RWPE1 (cell line): ENCODE results near the gene OXCT1.
A peak's percentile ranks its signal among the peaks of the same experiment; 100 is the strongest.
"Not testable (repeated sequence)": the region's sequence is repeated elsewhere in the genome, so short reads cannot be mapped to it uniquely, and the experiment has no call there.

Experiments
- CTCF ChIA-PET: fragments of 350-600 bp; sonication (Branson Sonifier 250); formaldehyde crosslinking; extraction: SDS; loops from one replicate; lab custom pipeline; 2021; lab: Yijun Ruan, JAX
- POLR2A ChIA-PET: fragments of 400-600 bp; formaldehyde crosslinking; extraction: SDS; loops from one replicate; lab custom pipeline; 2020; ENCODE audit warnings: antibody characterized with exemption; ENCODE audit not compliant: low non-redundant PET; lab: Yijun Ruan, JAX
- DNase-seq: peaks from one replicate; pipeline ENCODE4 v3.0.0; 2012; ENCODE audit warnings: low spot score
- H3K27ac ChIP-seq: fragments of 450-650 bp; 2 replicates; pipeline ENCODE4 v1.5.1; 2017
- CTCF ChIP-seq: fragments of 450-650 bp; conservative IDR thresholded peaks from 2 replicates; pipeline ENCODE4 v1.5.1; 2017; ENCODE audit warnings: low read depth, mild to moderate bottlenecking

Gene OXCT1

GRCh38 chr5:41848983-41849382, 21.2 kb downstream of the OXCT1 start:
- H3K27ac ChIP-seq: no peak overlapping the region
- ChIA-PET POLR2A (no interaction called here), CTCF (no interaction called here)
- TF ChIP-seq CTCF: no peak
- no peak for DNase-seq

- POLR2A ChIA-PET, DNase-seq, CTCF ChIA-PET, H3K27ac ChIP-seq: not testable (repeated sequence)
These were observed 24.5 kb downstream of the OXCT1 start for GRCh38 chr5:41845751-41846150.

DNA sequence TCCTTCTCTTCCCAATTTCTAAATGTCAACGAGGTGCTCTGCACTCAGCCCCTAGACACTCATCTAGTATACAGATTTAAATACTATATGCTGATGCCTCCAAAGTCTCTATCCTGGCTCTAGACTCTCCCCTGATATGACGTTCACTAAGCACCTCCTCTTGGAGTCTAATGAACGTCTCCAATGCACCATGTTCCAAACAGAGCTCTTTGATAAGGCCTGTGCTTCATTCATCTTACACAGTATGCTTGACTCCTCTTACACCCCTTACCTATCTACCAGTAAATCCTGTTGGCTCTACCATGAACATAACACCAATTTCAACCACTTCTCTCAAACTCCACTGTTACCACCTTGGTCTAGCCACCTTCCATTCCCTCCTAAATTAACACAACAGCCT, 25.7 kb downstream of the OXCT1 start:
- ChIA-PET POLR2A (no interaction called here), CTCF (interaction anchor here (1.1 kb wide), 2 partner anchors 12 to 41 kb away, joined by 3 read pairs; no protein-coding TSS in a partner anchor)

DNA sequence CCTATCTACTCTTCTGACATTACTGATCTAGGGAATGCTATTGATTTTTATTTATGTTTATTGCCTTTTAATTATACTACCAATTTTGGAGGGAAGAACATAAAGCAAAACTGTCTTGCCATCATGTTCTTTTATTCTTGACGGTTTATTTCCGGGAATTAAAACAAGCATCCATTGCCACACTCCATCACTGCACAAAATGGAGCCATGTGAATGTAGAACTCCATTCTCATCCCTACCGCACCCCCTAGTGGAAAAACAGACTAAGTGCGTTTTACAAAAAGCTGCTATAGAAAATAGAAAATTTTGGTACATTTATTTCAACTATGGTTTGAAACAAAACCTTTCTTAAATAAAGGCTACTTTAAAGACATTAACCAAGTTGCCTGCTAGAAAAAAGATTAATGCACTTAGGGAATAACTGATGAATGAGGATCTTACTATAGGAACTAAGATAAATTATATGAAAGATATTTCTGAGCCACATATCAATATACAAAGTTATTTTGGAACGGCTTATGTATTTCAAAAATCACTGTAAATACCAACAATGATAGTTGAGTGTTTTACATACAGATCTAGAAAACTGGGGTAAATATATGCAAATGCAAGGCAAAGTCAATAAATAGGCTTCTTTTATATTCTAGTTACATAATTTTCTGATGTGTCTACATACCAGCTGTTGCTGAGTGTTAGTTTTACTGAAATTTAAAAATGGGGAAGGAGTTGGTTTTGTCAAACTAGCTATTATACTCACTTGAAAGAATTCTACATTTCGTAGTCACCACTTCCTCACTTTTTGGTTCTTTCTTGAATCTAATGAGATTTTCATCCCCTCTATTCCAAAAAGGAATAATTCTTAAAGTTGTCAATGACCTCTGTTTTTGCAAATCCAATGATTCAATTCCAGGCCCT, 26.5 kb downstream of the OXCT1 start:
- DNase-seq: peak; percentile 30
- peak; percentile 88 for TF ChIP-seq CTCF
- CTCF ChIA-PET: interaction anchor here (0.6 to 1.1 kb wide), 11 partner anchors 13 to 573 kb away, joined by 3 to 6 read pairs (median 3); no protein-coding TSS in a partner anchor
- POLR2A ChIA-PET: no interaction called here
- H3K27ac ChIP-seq: no peak overlapping the region

More for the DNA sequence above, 25.7 kb downstream of the OXCT1 start:
- DNase-seq: no peak
- TF ChIP-seq CTCF: no peak
- no peak overlapping the region for H3K27ac ChIP-seq

GRCh38 chr5:41842777-41843176, 27.4 kb downstream of the OXCT1 start:
- ChIA-PET CTCF (interaction anchor here (0.6 to 1.1 kb wide), 2 partner anchors 78 to 84 kb away, joined by 3 to 5 read pairs; no protein-coding TSS in a partner anchor), POLR2A (no interaction called here)
- TF ChIP-seq CTCF: no peak
- no peak overlapping the region for H3K27ac ChIP-seq
- no peak for DNase-seq

GRCh38 chr5:41841325-41841724, 28.9 kb downstream of the OXCT1 start:
- no peak for TF ChIP-seq CTCF
- ChIA-PET CTCF (interaction anchor here (0.6 kb wide), 1 partner anchor 1384 kb away, joined by 3 read pairs; no protein-coding TSS in a partner anchor), POLR2A (no interaction called here)
- no peak overlapping the region for H3K27ac ChIP-seq
- no peak for DNase-seq

DNA sequence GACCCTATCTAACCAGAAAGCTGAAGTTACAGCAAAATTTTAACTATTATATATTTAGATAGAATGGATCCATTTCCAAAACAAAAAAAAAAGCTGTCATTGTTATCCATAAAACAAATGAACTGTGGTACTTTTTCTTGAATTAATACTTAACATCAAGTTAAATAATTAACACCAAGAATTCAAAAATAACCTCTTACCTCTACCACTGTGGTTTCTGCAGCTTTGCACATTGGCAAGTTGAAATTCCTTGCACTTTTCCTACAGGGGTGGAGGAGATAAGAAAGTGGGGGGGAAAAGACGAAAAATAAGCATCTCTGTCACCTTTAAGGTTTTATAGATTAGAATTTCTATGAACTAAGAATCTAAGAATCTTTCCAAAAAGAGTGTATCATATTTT, 30.0 kb downstream of the OXCT1 start:
- ChIA-PET POLR2A (no interaction called here), CTCF (interaction anchor here (0.7 to 1.0 kb wide), 2 partner anchors 131 to 924 kb away, joined by 3 to 4 read pairs; no protein-coding TSS in a partner anchor)
- H3K27ac ChIP-seq: no peak overlapping the region
- DNase-seq: no peak
- no peak for TF ChIP-seq CTCF
